Measurements from ENCODE around the gene SDK1. TPM values are rescaled to one million over a fixed set of nuclear protein-coding genes. Genes with fewer than 3 reads are reported as not detected.

The SDK1 gene
- total and polyA plus RNA-seq, 2 donors (not counting 3 experiments of a cell fraction or from before 2014, with no cell fraction given): 1.6 to 3.9 TPM

DNA sequence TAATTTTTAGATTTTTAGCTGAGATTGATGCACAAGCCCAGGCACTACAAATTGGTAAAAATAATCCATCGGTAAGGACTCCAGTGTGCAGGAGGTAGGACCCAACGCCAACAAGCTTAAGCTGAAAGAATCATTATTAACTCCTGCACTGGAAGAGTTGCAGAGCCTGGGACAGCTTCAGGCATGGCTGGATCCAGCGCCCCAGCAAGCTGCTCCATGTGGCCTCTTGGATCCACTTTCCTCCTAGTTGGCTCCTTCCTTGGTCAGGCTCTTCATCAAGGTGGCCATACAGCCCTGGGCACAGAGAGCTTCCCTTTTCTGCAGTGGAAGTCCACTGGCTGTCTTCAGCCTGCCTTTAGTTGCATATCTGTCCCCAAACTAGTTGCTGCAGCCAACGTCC is 883.6 kb downstream of the SDK1 start:
- Histone ChIP-seq H3K4me1 (ENCODE audit: control insufficient read depth, extremely low read depth, insufficient read depth, low read length) (no peaks in the 10 kb centered on the region), H3K9me3 (replicated peaks; ENCODE audit: control insufficient read depth, insufficient read depth, low read length) (no peaks in the 10 kb centered on the region), H3K4me2 (ENCODE audit: insufficient read depth, low read length) (no peak overlapping the region), H2AFZ (ENCODE audit: low read depth, low read length) (no peak overlapping the region), H3K9me1 (replicated peaks; ENCODE audit: control insufficient read depth, extremely low read depth, insufficient read depth, low read length) (no peaks in the 10 kb centered on the region), H3K4me3 (replicated peaks in 1 of 3; ENCODE audit: insufficient read depth in 1 of 3, low read depth in 1 of 3, low read length in 3 of 3) (no peak overlapping the region), H3K79me2 (ENCODE audit: control insufficient read depth, insufficient read depth, low read length) (no peaks in the 10 kb centered on the region), H3K27ac (ENCODE audit: insufficient read depth, low read depth, low read length) (no peak overlapping the region), H3K27me3 (ENCODE audit: control insufficient read depth in 2 of 2, insufficient read depth in 2 of 2, low read length in 2 of 2) (no peaks in the 10 kb centered on the region), H4K20me1 (replicated peaks; ENCODE audit: control insufficient read depth, extremely low read depth, insufficient read depth, low read length) (no peaks in the 10 kb centered on the region), H3K36me3 (ENCODE audit: control insufficient read depth in 2 of 2, extremely low read depth in 1 of 2, insufficient read depth in 2 of 2, low read length in 2 of 2) (no peaks in the 10 kb centered on the region), H3K9ac (replicated peaks; ENCODE audit: extremely low read depth, insufficient read depth, low read length) (no peak overlapping the region)
- FAIRE-seq: no peak
- BruUV-seq (replicated peaks): no TSS peak
- dilution Hi-C loops (cut with MboI; ENCODE audit: extremely low pct_ligation_motif_present, low sequenced_read_pairs) (no loop called here), intact Hi-C loops (cut with micrococcal nuclease) (no loop called here)
- POLR2A ChIA-PET: no interaction called here
- DNase-seq (ENCODE audit: low read depth, low spot score): no peak
- CTCF ChIA-PET: no interaction called here
- TF ChIP-seq POLR2A (IDR thresholded peaks at IDR 0.05; ENCODE audit: low read depth, low read length): no peak
- TF ChIP-seq GATA2 (IDR thresholded peaks at IDR 0.05; ENCODE audit: insufficient read depth, insufficient read length, low read depth, low read length): no peak
- no peak for TF ChIP-seq EZH2 (IDR thresholded peaks at IDR 0.05; ENCODE audit: borderline replicate concordance, low read depth, low read length, severe bottlenecking)
- TF ChIP-seq POLR2AphosphoS5 (IDR thresholded peaks at IDR 0.05; ENCODE audit: insufficient read depth, low read depth, low read length): no peak
- no peak for TF ChIP-seq MYC (IDR thresholded peaks at IDR 0.05; ENCODE audit: low read depth, low read length)
- no peak for TF ChIP-seq CTCF (IDR thresholded peaks at IDR 0.05; ENCODE audit: extremely low read depth in 1 of 2, insufficient read depth in 1 of 2, low read depth in 1 of 2, low read length in 2 of 2)
- no peak for TF ChIP-seq MAX (IDR thresholded peaks at IDR 0.05; ENCODE audit: insufficient read depth, insufficient read length)
- no peak for TF ChIP-seq FOS (IDR thresholded peaks at IDR 0.05; ENCODE audit: borderline replicate concordance, insufficient read depth, low read length)
- TF ChIP-seq JUN (IDR thresholded peaks at IDR 0.05; ENCODE audit: borderline replicate concordance, insufficient read depth, insufficient read length, low read depth): no peak

Measured in endothelial cell of umbilical vein (primary cell).